ENCODE data around the gene NID2.
A peak's percentile ranks its signal among the peaks of the same experiment; 100 is the strongest.

The NID2 gene

DNA sequence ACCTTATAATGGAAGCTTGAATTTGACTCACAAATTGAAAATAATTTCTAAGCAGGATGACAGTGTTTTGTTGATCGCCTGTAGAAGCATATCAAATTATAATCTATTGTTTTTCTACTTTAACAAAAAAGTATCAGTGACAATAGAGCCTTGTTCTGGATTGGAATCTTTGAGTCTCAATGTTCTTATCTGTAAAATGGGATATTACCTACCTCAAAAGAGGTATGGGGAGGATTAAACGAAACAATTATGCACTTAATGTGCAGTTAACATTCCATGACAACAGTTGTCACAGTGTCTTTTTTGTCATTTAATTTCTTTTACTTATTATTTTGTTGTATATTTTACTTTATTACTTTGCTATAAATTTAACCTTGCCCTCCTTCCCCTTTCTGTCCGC, 78.4 kb downstream of the NID2 start:
- TF ChIP-seq ISL1 (CRISPR knock-in tag; IDR thresholded peaks at IDR 0.05) (no peak), ARNTL (CRISPR knock-in tag; IDR thresholded peaks at IDR 0.05; ENCODE audit: borderline replicate concordance, low read depth) (no peak), ZFP3 (CRISPR knock-in tag; IDR thresholded peaks at IDR 0.05) (no peak), RARB (CRISPR knock-in tag; IDR thresholded peaks at IDR 0.05) (no peak), TOX (CRISPR knock-in tag; IDR thresholded peaks at IDR 0.05; ENCODE audit: borderline replicate concordance) (no peak), SNAI2 (CRISPR knock-in tag; IDR thresholded peaks at IDR 0.05) (no peak), TCF4 (CRISPR knock-in tag; IDR thresholded peaks at IDR 0.05; ENCODE audit: borderline replicate concordance) (no peak), GLIS3 (CRISPR knock-in tag; IDR thresholded peaks at IDR 0.05) (no peak), ZNF565 (CRISPR knock-in tag; conservative IDR thresholded peaks at IDR 0.05; ENCODE audit: low read depth) (no peak), BACH2 (CRISPR knock-in tag; IDR thresholded peaks at IDR 0.05; ENCODE audit: borderline replicate concordance) (no peak), TSHZ2 (CRISPR knock-in tag; IDR thresholded peaks at IDR 0.05) (no peak), PPARA (CRISPR knock-in tag; IDR thresholded peaks at IDR 0.05; ENCODE audit: borderline replicate concordance) (no peak), ZNF70 (CRISPR knock-in tag; IDR thresholded peaks at IDR 0.05) (no peak), PATZ1 (CRISPR knock-in tag; IDR thresholded peaks at IDR 0.05; ENCODE audit: borderline replicate concordance) (no peak), OSR1 (CRISPR knock-in tag; IDR thresholded peaks at IDR 0.05) (no peak), ZC3H10 (CRISPR knock-in tag; IDR thresholded peaks at IDR 0.05) (no peak)
- TF ChIP-seq, protein P1, sequence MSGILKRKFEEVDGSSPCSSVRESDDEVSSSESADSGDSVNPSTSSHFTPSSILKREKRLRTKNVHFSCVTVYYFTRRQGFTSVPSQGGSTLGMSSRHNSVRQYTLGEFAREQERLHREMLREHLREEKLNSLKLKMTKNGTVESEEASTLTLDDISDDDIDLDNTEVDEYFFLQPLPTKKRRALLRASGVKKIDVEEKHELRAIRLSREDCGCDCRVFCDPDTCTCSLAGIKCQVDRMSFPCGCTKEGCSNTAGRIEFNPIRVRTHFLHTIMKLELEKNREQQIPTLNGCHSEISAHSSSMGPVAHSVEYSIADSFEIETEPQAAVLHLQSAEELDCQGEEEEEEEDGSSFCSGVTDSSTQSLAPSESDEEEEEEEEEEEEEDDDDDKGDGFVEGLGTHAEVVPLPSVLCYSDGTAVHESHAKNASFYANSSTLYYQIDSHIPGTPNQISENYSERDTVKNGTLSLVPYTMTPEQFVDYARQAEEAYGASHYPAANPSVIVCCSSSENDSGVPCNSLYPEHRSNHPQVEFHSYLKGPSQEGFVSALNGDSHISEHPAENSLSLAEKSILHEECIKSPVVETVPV (CRISPR knock-in tag; IDR thresholded peaks at IDR 0.05), result no peak
- no peak for ATAC-seq

- peak; percentile 99 for ATAC-seq
Observed at GRCh38 chr14:51989293-51990234, 79.3 kb downstream of the NID2 start, which contains the start of gene RTRAF. RTRAF (plus strand) TSS chr14:51989546; CDS start chr14:51989640, 94 bp downstream.

More at GRCh38 chr14:51989293-51990234, 79.3 kb downstream of the NID2 start, which contains the start of gene RTRAF:
- TF ChIP-seq PATZ1 (CRISPR knock-in tag; IDR thresholded peaks at IDR 0.05; ENCODE audit: borderline replicate concordance), result no peak
- TF ChIP-seq, protein P1 (CRISPR knock-in tag; IDR thresholded peaks at IDR 0.05), result no peak
- no peak for TF ChIP-seq SNAI2 (CRISPR knock-in tag; IDR thresholded peaks at IDR 0.05)
- no peak for TF ChIP-seq ZNF8 (CRISPR knock-in tag; IDR thresholded peaks at IDR 0.05)
- TF ChIP-seq PPARA (CRISPR knock-in tag; IDR thresholded peaks at IDR 0.05; ENCODE audit: borderline replicate concordance), result no peak
- no peak for TF ChIP-seq CSDC2 (CRISPR knock-in tag; IDR thresholded peaks at IDR 0.05)
- no peak for TF ChIP-seq ZNF70 (CRISPR knock-in tag; IDR thresholded peaks at IDR 0.05)
- TF ChIP-seq ZC3H10 (CRISPR knock-in tag; IDR thresholded peaks at IDR 0.05), result no peak
- TF ChIP-seq TCF4 (CRISPR knock-in tag; IDR thresholded peaks at IDR 0.05; ENCODE audit: borderline replicate concordance), result no peak
- no peak for TF ChIP-seq BACH2 (CRISPR knock-in tag; IDR thresholded peaks at IDR 0.05; ENCODE audit: borderline replicate concordance)
- no peak for TF ChIP-seq GLIS3 (CRISPR knock-in tag; IDR thresholded peaks at IDR 0.05)
